ENCODE measurements around the gene MXRA5.

- no peak for TF ChIP-seq POLR2A (IDR thresholded peaks at IDR 0.05; ENCODE audit: low read depth, low read length)
- TF ChIP-seq CTCF (IDR thresholded peaks at IDR 0.05; ENCODE audit: extremely low read depth in 1 of 2, insufficient read depth in 1 of 2, low read depth in 1 of 2, low read length in 2 of 2): no peak
- no peak for TF ChIP-seq MYC (IDR thresholded peaks at IDR 0.05; ENCODE audit: low read depth, low read length)
- TF ChIP-seq MAX (IDR thresholded peaks at IDR 0.05; ENCODE audit: insufficient read depth, insufficient read length): no peak
- TF ChIP-seq POLR2AphosphoS5 (IDR thresholded peaks at IDR 0.05; ENCODE audit: insufficient read depth, low read depth, low read length): no peak
- TF ChIP-seq EZH2 (IDR thresholded peaks at IDR 0.05; ENCODE audit: borderline replicate concordance, low read depth, low read length, severe bottlenecking): no peak
- TF ChIP-seq FOS (IDR thresholded peaks at IDR 0.05; ENCODE audit: borderline replicate concordance, insufficient read depth, low read length): no peak
These were observed 38.6 kb downstream of the MXRA5 start for GRCh38 chrX:3307881-3308280.
